Adipose tissue (tissue), 3 donors: ENCODE results near the gene RAPGEF1. TPM values are rescaled to one million over a fixed set of nuclear protein-coding genes. Genes with fewer than 3 reads are reported as not detected.
"Not testable (repeated sequence)": the region's sequence is repeated elsewhere in the genome, so short reads cannot be mapped to it uniquely, and the experiment has no call there.

Experiments
- H3K27ac ChIP-seq: one replicate; pipeline ENCODE4 v1.5.1; 2013; ENCODE audit warnings: low read depth, low read length
- WGBS, 3 donors: extraction: QIAGEN DNeasy Blood & Tissue Kit; methylation state at CpG; one replicate each; pipeline ENCODE4 v1.1.7; 2013; 5-methylcytosine and 5-hydroxymethylcytosine counted together
- polyA plus RNA-seq, 3 donors: library from polyadenylated mRNA; stranded (reverse); fragments of 200-250 nt; gene quantifications; one replicate each; pipeline ENCODE4 v1.2.3, GENCODE V29; 2013
- donor health status: healthy with polysubstance abuse.
- donor health status: Bipolar disorder and iron deficiency.
- donor health status: healthy.

The RAPGEF1 gene
- polyA plus RNA-seq, 3 donors, result 31.2 to 34.8 (median 32.8) TPM

DNA sequence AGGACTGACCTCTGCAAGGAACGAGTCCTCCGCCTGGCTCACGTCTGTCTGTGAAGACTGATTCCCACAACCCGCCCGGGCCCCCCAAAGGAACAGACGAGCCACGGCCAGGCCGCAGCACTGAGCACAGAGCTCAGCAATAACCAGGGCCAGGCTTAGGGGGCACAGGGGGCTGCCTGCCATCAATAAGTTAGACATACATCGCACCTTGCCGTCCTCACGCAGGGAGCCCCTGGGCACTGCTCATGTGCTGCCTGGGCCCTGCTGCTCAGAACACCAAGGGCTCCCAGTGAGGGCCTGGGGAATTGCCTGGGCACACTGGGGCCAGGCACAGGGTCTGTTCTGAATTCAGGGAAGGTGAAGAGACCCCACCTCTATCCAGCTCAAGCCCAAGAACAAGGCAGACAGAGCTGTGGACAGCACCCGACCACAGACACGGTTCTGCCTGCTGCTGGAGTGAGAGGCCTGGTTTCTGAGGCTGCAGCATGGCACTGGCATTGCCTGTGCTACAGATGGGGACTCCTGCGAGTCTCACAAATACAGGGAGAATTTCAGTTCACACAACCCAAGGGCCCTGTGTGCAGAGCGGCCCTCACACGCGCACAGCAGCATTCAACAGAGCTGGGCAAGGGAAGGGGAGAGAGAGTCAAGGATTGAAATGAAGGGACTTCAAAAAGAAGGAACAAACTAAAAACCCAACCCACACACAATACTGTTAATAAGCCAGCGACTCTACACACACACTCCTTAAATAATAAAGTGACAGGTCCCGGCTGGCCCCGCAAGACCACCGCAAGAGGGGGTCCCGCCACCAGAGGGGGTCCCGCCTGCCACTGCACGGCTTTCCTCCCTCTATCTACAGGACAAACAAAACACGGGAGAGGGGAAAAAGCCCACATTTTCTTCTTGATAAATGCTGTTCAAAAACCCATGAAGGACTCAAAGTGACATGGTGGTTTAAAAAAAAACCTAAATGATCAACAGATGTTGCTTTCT lies 162.6 kb downstream of the RAPGEF1 start:
- H3K27ac ChIP-seq, result no peak overlapping the region
- 84 to 86% (median 84%) methylated on average over 25 of the region's 25 CpGs for WGBS, 3 donors

DNA sequence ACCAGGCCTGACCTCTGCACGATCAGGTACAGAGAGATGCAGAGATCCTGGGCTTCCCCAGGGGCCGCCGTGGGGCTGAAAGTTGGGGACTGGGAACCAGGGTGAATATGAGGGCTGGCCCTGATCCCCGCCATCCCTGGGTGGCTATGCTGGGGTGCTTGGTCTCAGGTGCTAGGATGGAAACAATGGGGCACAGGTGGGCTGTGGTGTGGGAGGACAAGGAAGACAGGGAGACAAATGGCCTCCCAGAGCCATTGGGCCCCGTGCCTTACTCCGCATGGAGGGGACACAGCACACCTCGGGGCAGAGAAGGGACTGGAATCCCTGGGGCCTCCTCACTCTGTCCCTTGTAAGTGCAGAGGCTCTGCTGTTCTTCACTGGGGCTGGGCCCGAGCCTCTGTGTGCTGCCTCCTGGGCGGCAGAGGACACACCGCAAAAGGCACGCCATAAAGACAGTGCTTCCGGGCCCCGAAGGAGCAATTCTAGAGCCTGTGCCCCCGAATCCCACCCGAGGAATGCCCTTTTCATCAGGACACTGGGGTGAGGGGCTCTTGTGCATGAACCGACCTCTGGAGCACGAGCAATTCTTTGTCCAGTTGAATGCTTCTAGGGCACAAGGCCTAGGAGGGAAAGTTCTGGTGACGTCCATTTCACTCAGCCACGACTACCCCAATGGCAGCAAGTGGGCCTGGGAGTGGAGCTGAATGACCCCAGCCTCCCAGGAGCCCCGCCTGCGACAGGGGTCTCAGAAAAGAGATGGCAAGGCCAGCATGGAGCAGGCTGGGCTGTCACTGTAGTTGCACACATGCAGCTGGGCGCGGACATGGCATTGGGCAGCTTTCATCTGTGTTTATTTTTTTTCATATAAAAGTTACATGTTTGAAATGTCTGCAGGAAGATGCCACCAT lies 163.7 kb downstream of the RAPGEF1 start:
- no peak overlapping the region for H3K27ac ChIP-seq
- 94 to 96% (median 95%) methylated on average over 23 of the region's 23 CpGs for WGBS, 3 donors

DNA sequence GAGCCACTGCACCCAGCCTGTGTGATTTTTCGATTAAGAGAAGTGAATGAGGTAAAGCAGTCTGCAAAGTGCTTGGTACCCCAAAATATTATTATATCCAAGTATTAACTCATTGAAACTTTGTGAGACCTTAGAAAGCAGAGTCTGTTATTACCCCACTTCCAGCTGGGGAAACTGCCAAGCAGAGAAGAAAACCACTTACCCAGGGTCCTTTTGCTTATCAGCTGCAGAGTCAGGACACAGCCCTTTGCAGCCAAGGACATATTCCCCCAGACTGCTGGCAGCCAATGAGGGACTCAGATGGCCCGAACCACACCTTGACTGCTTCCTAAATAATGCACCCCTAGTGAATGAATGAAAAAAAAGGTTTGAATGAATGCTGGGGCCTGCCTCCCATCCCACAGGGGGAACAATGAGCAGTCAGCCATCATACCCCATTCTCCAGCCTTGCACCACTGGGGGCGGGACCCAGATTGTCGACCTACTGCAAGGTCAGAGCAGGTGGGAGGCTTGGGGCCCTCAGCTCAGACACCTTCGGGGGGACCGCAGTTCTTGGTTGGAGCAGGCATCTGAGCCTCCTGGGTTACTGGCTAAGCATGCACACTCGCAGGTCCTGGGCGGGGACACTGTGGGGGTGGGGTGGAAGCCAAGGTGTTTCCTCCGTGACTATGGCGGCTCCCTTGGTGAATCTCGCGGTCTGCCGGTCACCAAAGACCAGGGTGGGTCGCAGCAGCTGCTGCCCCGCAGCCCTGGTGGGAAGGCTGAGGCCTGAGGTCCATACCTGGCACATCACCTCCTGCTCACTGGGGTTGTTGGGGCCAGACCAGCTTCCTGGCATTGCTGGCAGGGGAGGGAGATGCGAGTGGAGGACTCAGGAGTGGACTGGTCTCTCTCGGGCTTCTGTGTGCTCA lies 164.9 kb downstream of the RAPGEF1 start:
- 88 to 90% (median 90%) methylated on average over 17 of the region's 17 CpGs for WGBS, 3 donors
- no peak overlapping the region for H3K27ac ChIP-seq

DNA sequence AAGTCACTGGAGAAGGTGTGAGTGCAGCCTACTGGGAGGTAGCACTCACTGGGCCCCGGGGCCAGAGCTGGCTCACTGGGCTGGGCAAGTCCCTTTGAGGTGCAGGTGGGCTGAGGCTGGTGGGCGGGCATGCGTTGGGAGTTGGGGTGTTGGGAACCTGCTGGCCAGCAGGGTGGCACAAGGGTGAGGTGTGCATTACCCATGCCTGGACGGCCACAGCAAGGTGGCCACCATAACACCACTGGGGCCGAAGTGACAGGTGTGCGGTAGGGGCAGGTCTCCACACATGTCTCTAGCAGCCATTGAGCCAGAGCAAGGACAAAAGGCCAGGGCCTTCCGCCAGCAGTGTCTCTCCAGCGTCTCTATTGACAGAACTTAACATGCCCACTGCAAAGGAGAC lies 172.0 kb downstream of the RAPGEF1 start:
- no peak overlapping the region for H3K27ac ChIP-seq
- WGBS, 3 donors, result 94 to 96% (median 95%) methylated on average over 8 of the region's 8 CpGs

DNA sequence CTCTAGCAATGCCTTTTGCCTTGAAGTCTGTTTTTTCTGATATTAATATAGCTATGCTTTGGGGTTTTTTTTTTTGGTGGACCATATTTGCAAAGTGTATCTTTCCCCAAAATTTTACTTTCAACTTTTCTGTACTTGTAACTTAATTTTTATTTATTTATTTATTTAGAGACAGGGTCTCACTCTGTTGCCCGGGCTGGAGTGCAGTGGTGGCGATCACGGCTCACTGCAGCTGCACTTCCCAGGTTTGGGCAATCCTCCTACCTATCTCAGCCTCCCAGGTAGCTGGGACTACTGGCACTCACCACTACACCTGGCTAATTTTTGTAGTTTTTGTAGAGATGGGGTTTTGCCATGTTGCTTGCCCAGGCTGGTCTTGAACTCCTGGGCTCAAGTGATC lies 173.7 kb downstream of the RAPGEF1 start:
- WGBS, 3 donors, result 95 to 98% (median 98%) methylated on average over 3 of the region's 3 CpGs
- H3K27ac ChIP-seq, result no peak overlapping the region

DNA sequence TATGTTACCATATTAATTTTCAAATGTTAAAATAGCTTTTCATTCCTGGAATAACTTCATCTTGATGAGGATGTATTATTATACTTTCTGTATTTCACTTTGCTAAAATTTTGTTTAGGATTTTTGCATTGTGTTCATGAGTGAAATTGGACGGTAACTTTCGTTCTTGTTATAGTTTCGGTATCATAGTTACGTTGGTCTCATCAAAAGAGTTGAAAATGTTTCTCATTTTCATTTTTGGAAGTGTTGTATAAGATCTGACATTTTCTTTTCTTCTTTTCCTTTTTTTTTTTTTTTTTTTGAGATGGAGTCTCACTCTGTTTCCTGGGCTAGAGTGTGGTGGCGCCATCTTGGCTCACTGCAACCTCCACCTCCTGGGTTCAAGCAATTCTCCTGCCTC lies 174.5 kb downstream of the RAPGEF1 start:
- H3K27ac ChIP-seq, result no peak overlapping the region
- WGBS, 3 donors, result 92 to 95% (median 93%) methylated on average over 5 of the region's 5 CpGs

DNA sequence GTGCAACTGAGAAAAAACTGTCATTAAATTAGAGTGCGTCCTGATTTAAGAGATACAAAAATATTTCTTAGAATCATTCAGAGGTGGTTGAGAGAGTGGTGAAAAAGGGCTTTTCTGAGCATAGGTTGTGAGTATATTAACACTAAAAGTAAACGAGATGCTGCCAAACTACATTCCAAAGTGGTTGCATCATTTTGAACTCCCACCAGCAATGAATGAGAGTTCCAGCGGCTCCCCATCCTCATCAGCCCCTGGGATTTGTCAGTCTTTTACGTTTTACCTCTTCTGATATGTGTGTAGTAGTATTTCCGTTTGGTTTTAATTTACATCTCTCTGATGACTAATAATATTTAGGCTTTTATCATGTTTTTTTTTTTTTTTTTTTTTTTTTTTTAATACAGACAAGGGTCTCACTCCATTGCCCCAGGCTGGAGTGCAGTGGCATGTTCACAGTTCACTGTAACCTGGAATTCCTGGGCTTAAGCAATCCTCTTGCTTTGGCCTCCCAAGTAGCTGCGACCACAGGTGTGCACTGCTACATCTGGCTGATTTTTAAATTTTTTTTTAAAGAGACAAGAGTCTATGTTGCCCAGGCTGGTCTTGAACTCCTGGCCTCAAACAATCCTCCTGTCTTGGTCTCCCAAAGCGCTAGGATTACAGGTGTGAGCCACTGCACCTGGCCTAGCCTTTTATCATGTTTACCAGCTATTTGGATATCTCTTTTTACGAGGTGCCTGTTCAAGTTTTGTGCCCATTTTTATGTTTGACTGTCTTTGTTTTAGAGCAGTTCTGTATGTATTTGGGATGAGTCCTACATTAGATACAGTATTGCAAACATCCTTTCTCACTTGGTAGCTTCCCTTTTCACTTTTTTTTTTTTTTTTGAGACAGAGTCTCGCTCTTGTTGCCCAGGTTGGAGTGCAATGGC lies 177.6 kb downstream of the RAPGEF1 start:
- no peak overlapping the region for H3K27ac ChIP-seq
- WGBS, 3 donors, result 65 to 72% (median 67%) methylated on average over 9 of the region's 9 CpGs

DNA sequence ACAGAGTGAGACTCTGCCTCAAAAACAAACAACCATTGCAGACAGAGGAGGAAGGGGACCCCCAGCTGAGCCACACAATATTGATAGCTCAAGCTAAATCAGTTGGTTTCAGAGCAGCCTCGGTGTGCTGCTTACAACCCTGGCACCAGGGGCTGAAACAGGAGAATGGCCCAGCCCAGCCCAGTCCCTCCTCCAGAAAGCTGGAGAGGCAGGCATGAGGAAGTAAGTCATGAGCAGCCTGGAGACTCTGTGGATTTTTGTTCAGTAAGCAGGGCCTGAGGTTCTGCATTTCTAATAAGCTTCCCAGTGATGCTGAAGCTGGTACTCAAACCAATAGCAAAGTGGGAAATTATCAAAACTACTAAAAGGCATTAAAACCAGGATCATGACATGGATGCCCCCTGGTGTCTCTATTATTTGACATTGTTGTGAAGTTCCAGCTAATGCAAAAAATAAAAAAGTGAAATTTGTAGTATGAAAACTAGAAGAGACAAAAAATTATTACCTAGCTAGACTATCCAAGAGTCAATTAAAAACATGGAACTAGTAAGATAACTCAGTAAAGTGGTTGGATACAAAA lies 180.4 kb downstream of the RAPGEF1 start:
- 73 to 77% (median 75%) methylated on average over 1 of the region's 1 CpG for WGBS, 3 donors

DNA sequence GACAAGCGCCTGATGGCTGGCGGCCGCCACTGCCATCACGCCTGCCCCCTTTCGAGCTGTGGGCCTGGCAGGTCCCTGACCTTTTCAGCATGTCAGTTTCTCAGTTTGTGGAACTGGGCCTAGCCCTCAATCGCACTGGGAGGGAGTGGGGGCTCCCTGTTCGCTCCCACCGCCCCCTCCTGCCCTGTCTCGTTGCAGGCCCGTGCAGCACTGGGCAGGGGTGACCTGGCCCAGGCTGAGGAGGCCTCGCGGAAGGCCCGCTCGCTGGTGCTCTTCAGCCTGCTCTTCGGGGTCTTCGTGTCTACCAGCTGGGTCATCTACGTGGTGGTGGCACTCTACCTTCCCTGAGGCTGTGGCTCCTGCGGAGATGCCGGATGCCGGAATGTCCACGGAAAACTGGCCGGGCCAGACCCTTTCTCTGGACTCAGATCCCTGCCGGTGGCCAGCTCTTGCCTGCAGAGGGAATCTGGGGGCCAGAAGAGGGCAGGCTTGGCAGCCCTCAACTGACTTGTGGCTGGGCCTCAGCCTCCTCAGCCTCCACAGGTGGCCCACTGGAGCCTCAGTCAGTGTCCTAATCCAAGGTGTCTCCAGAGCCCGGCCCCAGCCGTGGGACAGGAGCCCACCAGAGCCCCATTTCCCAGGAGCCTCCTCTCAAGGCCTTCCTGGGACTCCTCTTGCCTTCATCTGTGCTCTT lies 181.9 kb downstream of the RAPGEF1 start:
- H3K27ac ChIP-seq, result no peak overlapping the region
- WGBS, 3 donors, result 93 to 95% (median 95%) methylated on average over 23 to 25 of the region's 25 CpGs

More for the DNA sequence above, 180.4 kb downstream of the RAPGEF1 start:
- no peak overlapping the region for H3K27ac ChIP-seq

DNA sequence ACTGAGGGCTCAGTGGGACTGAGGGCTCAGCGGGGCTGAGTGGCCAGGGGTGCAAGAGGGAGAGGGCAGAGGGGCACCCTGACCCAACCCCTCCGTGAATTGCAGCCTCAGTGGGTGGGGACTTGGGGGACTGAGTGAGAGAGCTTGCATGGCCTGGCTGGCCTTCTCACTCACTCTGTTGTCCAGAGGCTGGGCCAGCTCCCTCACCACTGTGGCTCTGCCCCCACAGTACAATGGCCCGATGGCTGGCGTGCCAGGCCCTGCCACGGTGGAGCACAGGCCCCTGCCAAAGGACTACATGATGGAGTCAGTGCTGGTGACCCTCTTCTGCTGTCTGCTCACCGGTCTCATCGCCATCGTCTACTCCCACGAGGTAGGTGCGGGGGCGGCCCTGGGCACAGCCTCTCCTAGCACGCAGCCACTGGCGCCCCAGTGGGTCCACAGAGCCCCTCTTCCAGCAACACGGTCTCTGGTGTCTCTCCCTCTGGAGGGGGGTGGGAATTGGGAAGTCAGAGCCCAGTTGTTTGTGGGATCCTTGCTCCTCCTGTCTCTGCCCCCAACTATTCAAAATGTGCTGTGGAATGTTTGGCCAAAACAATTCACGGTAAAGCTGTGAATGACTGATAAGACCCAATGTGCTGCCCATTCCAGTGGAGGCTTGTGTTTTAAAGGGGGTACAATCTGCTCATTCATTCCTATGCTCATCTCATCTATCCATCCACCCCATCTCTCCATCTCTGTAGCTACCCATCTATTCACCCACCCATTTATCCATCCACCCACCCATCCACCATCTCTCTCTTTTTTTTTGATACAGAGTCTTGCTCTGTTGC lies 183.8 kb downstream of the RAPGEF1 start:
- WGBS, 3 donors, result 80 to 90% (median 84%) methylated on average over 15 of the region's 15 CpGs
- H3K27ac ChIP-seq, result no peak overlapping the region

DNA sequence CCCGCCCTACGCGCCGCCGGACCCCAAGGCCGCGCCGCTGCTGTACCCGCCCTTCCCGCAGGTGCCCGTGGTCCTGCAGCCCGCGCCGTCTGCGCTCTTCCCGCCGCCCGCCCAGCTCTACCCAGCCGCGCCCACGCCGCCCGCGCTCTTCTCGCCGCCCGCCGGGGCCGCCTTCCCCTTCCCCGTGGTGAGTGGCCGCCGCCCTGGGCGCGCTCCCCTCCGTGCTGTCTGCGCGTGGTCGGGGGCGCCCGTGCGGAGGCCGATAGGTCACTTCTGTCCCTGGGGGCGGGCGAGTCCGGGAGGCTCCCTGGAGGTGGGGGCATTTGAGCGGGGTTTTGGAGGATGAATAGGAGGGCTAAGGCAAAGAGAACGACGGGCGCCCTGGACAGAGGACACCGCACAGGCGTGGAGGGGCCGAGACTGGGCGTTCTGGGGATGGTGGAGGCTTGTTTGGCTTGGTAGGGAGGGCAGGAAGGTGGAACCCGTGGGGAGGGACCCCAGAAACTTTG lies 185.0 kb downstream of the RAPGEF1 start:
- WGBS, 3 donors, result 21 to 62% (median 23%) methylated on average over 23 to 54 of the region's 54 CpGs
- no peak overlapping the region for H3K27ac ChIP-seq

DNA sequence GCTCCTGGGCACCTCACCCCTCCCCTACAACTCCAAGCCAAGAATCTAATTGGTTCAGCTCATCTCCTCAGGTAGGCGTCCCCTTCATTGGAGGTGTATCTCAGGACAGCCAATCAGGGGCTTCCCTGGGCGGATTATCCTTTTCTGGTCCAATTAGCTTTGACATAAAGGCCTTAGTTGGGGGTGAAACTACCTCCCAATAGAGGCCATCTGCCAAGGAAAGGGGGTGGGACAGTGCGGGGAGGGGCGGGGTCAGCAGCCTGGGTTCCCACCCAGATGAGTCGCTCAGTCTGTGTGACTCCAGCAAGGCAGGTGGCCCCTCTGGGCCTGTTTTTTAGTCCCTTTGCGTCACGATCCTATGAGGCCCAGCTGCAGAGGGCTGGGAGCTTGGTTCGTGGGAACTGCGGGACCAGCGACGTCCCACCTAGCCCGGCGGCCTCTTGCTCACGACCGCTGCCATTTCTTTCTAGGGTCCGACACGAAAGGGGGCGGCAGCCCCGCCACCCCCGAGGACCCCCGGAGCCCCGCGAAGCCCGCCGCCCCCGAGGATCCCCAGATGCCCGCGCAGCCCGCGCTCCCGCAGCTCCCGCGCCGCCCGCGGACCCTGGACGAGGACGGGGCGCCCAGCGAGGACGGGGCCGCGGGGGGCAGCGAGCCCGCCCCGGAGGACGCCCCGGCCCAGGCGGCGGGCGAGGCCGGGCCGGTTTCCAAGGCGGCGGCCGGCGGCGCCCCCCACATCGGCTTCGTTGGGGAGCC lies 185.6 kb downstream of the RAPGEF1 start:
- WGBS, 3 donors, result 21 to 68% (median 25%) methylated on average over 34 to 60 of the region's 60 CpGs
- H3K27ac ChIP-seq, result no peak overlapping the region

DNA sequence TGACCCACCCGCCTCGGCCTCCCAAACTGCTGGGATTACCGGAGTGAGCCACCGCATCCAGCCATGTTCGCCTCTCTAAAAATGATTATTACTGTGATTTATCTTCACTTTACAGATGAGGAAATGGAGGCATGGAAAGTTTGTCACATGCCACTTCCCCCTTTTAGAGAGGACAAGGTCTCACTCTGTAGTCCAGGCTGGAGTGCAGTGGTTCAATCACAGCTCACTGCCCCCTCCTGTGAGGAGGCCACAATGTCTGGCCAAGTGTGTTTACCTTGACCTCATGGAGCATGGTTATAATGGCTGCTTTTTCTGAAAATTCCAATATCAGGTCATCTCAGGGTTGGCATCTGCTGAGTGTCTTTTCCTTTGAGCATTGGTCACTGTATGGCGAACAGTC lies 187.8 kb downstream of the RAPGEF1 start:
- no peak overlapping the region for H3K27ac ChIP-seq
- WGBS, 3 donors, result 71 to 95% (median 92%) methylated on average over 6 of the region's 6 CpGs

DNA sequence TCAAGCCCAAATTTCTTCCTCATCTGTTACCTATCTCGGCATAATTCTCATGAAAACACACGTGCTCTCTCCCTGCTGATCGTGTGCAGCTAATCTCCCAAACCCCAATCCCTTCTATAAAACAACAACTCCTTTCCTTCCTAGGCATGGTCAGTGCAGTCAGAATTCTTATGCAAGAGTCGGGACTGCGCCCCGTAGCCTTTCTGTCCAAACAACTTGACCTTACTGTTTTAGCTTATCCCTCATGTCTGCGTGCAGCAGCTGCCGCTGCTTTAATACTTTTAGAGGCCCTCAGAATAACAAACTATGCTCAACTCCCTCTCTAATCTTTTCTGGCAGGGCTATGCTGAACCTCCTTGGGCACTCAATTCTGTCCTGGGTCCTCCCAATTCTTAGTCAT lies 189.4 kb downstream of the RAPGEF1 start:
- WGBS, 3 donors, result 52 to 84% (median 57%) methylated on average over 8 of the region's 8 CpGs

DNA sequence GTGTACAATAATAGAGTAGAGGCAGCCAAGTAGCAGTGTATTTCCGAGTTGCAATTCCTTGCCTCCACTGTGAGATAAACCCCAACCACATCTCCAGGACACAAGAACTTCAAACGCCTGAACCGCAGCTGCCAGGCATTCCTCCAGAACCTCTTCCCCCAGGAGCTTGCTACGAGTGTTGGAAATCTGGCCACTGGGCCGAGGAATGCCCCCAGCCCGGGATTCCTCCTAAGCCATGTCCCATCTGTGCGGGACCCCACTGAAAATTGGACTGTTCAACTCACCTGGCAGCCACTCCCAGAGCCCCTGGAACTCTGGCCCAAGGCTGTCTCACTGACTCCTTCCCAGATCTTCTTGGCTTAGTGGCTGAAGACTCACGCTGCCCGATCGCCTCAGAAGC lies 190.7 kb downstream of the RAPGEF1 start:
- H3K27ac ChIP-seq, result not testable (repeated sequence)
- WGBS, 3 donors, result 88 to 94% (median 91%) methylated on average over 10 of the region's 10 CpGs

More for the DNA sequence above, 189.4 kb downstream of the RAPGEF1 start:
- not testable (repeated sequence) for H3K27ac ChIP-seq
